IMR-90 (cell line): ENCODE measurements around the gene TRIO.

Experiments
- BHLHE40 ChIP-seq: fragments of 150-350 bp; IDR thresholded peaks from 2 replicates; pipeline ENCODE4 v1.6.1; 2016; ENCODE audit warnings: mild to moderate bottlenecking, low read depth, low read length
- CEBPB ChIP-seq: IDR thresholded peaks from 2 replicates; pipeline ENCODE4 v1.6.1; 2012; ENCODE audit warnings: low read depth, low read length, improper control_type of control experiment
- CHD1 ChIP-seq: IDR thresholded peaks from 2 replicates; pipeline ENCODE4 v1.6.1; 2012; ENCODE audit warnings: low read depth, low read length, improper control_type of control experiment
- CTCF ChIP-seq: conservative IDR thresholded peaks from 2 replicates; pipeline ENCODE4 v1.5.1; 2012; ENCODE audit warnings: mild to moderate bottlenecking, low read depth, low read length, improper control_type of control experiment
- ELK1 ChIP-seq: fragments of 150-350 bp; IDR thresholded peaks from 2 replicates; pipeline ENCODE4 v1.6.1; 2016; ENCODE audit warnings: low read depth, mild to moderate bottlenecking, low read length, moderate library complexity, borderline replicate concordance
- MAFK ChIP-seq: IDR thresholded peaks from 2 replicates; pipeline ENCODE4 v1.6.1; 2012; ENCODE audit warnings: low read depth, low read length, improper control_type of control experiment
- MAZ ChIP-seq: IDR thresholded peaks from 2 replicates; pipeline ENCODE4 v1.6.1; 2012; ENCODE audit warnings: low read depth, mild to moderate bottlenecking, low read length, improper control_type of control experiment, moderate library complexity, borderline replicate concordance
- MXI1 ChIP-seq: IDR thresholded peaks from 2 replicates; pipeline ENCODE4 v1.6.1; 2012; ENCODE audit warnings: low read depth, mild to moderate bottlenecking, low read length, moderate library complexity, borderline replicate concordance
- POLR2A ChIP-seq: IDR thresholded peaks from 2 replicates; pipeline ENCODE4 v1.6.1; 2012; ENCODE audit warnings: mild to moderate bottlenecking, low read depth, low read length
- RAD21 ChIP-seq: IDR thresholded peaks from 2 replicates; pipeline ENCODE4 v1.6.1; 2012; ENCODE audit warnings: low read length, improper control_type of control experiment
- RCOR1 ChIP-seq: IDR thresholded peaks from 2 replicates; pipeline ENCODE4 v1.6.1; 2012; ENCODE audit warnings: mild to moderate bottlenecking, low read length, improper control_type of control experiment; ENCODE audit not compliant: insufficient replicate concordance
- RFX5 ChIP-seq: IDR thresholded peaks from 2 replicates; pipeline ENCODE4 v1.8.0; 2012; ENCODE audit warnings: low read depth, mild to moderate bottlenecking, low read length, moderate library complexity
- SMC3 ChIP-seq: fragments of 150-350 bp; IDR thresholded peaks from 2 replicates; pipeline ENCODE4 v1.6.1; 2016; ENCODE audit warnings: low read depth, mild to moderate bottlenecking, antibody characterized with exemption, low read length, moderate library complexity
- TF ChIP-seq, protein P1 (sequence below): fragments of 150-350 bp; IDR thresholded peaks from 2 replicates; pipeline ENCODE4 v1.6.1; 2017; ENCODE audit warnings: mild to moderate bottlenecking, antibody characterized with exemption, low read length, low read depth

- TF ChIP-seq POLR2A (no peak), CTCF (no peak), CHD1 (no peak), RAD21 (no peak), MXI1 (no peak), SMC3 (no peak), CEBPB (no peak), BHLHE40 (no peak), ELK1 (no peak), MAZ (no peak), RFX5 (no peak), MAFK (no peak), RCOR1 (no peak)
- TF ChIP-seq, protein P1, sequence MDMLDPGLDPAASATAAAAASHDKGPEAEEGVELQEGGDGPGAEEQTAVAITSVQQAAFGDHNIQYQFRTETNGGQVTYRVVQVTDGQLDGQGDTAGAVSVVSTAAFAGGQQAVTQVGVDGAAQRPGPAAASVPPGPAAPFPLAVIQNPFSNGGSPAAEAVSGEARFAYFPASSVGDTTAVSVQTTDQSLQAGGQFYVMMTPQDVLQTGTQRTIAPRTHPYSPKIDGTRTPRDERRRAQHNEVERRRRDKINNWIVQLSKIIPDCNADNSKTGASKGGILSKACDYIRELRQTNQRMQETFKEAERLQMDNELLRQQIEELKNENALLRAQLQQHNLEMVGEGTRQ, result no peak
These were observed 103.9 kb downstream of the TRIO start for GRCh38 chr5:14247054-14247386.
